ENCODE measurements around the gene BOD1L2.

DNA sequence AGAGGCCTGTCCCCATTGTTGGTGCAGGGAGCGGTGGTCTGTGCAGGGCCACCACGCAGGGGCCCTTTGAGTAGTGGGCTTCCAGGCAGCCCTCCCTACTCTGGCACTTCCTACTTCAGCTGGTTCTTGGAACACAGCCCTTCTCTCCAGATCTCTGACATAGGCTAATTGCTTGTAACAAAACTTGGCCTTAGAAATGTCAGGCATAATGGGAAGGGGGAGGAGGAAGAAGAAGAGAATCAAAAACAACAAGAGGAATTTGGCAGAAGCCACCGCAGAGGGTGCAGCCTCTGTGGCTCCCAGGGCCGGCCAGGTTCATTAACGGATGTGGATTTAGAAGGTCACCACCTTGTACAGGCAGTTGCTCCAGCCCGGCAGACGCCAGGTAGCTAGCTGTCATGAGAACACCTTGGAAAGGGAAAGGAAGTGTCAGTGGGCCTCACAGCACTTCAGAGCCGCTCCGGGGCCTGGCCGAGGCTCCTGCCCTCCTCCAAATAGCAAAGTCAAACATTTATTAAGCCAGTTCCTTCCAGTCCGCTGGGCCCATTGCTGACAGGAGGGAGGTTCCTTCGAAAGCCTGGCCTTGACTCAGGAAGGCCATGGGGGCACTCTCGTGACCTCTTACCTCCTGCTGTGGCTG is 7.4 kb downstream of the BOD1L2 start:
- TF ChIP-seq, protein P1, sequence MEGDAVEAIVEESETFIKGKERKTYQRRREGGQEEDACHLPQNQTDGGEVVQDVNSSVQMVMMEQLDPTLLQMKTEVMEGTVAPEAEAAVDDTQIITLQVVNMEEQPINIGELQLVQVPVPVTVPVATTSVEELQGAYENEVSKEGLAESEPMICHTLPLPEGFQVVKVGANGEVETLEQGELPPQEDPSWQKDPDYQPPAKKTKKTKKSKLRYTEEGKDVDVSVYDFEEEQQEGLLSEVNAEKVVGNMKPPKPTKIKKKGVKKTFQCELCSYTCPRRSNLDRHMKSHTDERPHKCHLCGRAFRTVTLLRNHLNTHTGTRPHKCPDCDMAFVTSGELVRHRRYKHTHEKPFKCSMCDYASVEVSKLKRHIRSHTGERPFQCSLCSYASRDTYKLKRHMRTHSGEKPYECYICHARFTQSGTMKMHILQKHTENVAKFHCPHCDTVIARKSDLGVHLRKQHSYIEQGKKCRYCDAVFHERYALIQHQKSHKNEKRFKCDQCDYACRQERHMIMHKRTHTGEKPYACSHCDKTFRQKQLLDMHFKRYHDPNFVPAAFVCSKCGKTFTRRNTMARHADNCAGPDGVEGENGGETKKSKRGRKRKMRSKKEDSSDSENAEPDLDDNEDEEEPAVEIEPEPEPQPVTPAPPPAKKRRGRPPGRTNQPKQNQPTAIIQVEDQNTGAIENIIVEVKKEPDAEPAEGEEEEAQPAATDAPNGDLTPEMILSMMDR (IDR thresholded peaks at IDR 0.05; ENCODE audit: low read length): no peak
- TF ChIP-seq EZH2 (IDR thresholded peaks at IDR 0.05; ENCODE audit: borderline replicate concordance, low read length): no peak

Data from OCI-LY1 (cell line).